Osteoblast (primary cell): ENCODE data around the gene PPP2R5B. TPM values are rescaled to one million over a fixed set of nuclear protein-coding genes. Genes with fewer than 3 reads are reported as not detected.

Experiments used
- DNase-seq: peaks from one replicate; pipeline ENCODE4 v3.0.0; 2011; ENCODE audit warnings: low spot score, mixed read lengths; ENCODE audit not compliant: insufficient read length; ENCODE audit errors: missing footprints
- H2AFZ ChIP-seq: 2 replicates; pipeline ENCODE4 v1.6.0; 2011; ENCODE audit warnings: mild to moderate bottlenecking, low read length
- H3K27ac ChIP-seq: 2 replicates; pipeline ENCODE4 v1.5.1; 2011; ENCODE audit warnings: mild to moderate bottlenecking, low read depth, low read length, moderate library complexity
- H3K27me3 ChIP-seq: 2 replicates; pipeline ENCODE4 v1.6.0; 2012; ENCODE audit warnings: mild to moderate bottlenecking, control low read depth, inconsistent platforms, low read length, moderate library complexity; ENCODE audit not compliant: insufficient read depth
- H3K36me3 ChIP-seq: 2 replicates; pipeline ENCODE4 v1.5.1; 2011; ENCODE audit warnings: mild to moderate bottlenecking, low read length, control low read depth, moderate library complexity; ENCODE audit not compliant: insufficient read depth
- H3K4me1 ChIP-seq: 2 replicates; pipeline ENCODE4 v1.5.1; 2011; ENCODE audit warnings: mild to moderate bottlenecking, low read length, control low read depth, moderate library complexity; ENCODE audit not compliant: insufficient read depth
- H3K4me2 ChIP-seq: 2 replicates; pipeline ENCODE4 v1.6.0; 2011; ENCODE audit warnings: mild to moderate bottlenecking, low read length; ENCODE audit not compliant: insufficient read depth
- H3K4me3 ChIP-seq: fragments of 200-600 bp; sonication (generic); 3 replicates; pipeline ENCODE4 v1.5.1; 2012; ENCODE audit warnings: mild to moderate bottlenecking, low read length, inconsistent platforms; ENCODE audit not compliant: insufficient read depth
- H3K79me2 ChIP-seq: 2 replicates; pipeline ENCODE4 v1.6.0; 2012; ENCODE audit warnings: mild to moderate bottlenecking, low read length, control low read depth, inconsistent platforms; ENCODE audit not compliant: insufficient read depth
- H3K9me3 ChIP-seq: 2 replicates; pipeline ENCODE4 v1.5.1; 2011; ENCODE audit warnings: low read depth, low read length, control low read depth
- H4K20me1 ChIP-seq: 2 replicates; pipeline ENCODE4 v1.6.0; 2012; ENCODE audit warnings: mild to moderate bottlenecking, low read length, control low read depth; ENCODE audit not compliant: insufficient read depth
- CTCF ChIP-seq: IDR thresholded peaks from 2 replicates; pipeline ENCODE4 v1.5.1; 2011; ENCODE audit warnings: mild to moderate bottlenecking, low read depth, low read length, moderate library complexity; ENCODE audit errors: extremely low read depth
- total RNA-seq: library from RNA; depleted of rRNA; stranded (reverse); fragments of >200 nt; gene quantifications from 2 replicates; pipeline ENCODE4 v1.2.3, GENCODE V29; 2012

PPP2R5B gene
- total RNA-seq, 1 donor: 6.2 TPM

- Histone ChIP-seq H3K27ac (peak within 1 kb of the TSS; percentile 70), H3K36me3 (peaks cover 4% of the 10 kb centered on the region), H3K9me3 (no peaks in the 10 kb centered on the region), H3K4me2 (peak within 1 kb of the TSS; percentile 99), H3K79me2 (peaks cover 22% of the 10 kb centered on the region), H4K20me1 (no peaks in the 10 kb centered on the region), H2AFZ (peak within 1 kb of the TSS; percentile 81), H3K4me3 (peak within 1 kb of the TSS; percentile 75), H3K4me1 (peaks cover 21% of the 10 kb centered on the region), H3K27me3 (no peaks in the 10 kb centered on the region)
- TF ChIP-seq CTCF: no peak
- peak; percentile 100 for DNase-seq
Measured at GRCh38 chr11:64916775-64917662, 7.5 kb upstream of the PPP2R5B start, which contains the start of gene ATG2A. ATG2A (minus strand) TSS chr11:64917209; CDS start chr11:64917135, 74 bp downstream.

GRCh38 chr11:64917663-64917995 lies 6.9 kb upstream of the PPP2R5B start:
- Histone ChIP-seq H3K27ac (peak overlapping the region; percentile 70), H3K36me3 (no peaks in the 10 kb centered on the region), H3K27me3 (no peaks in the 10 kb centered on the region), H2AFZ (peak overlapping the region; percentile 81), H3K9me3 (no peaks in the 10 kb centered on the region), H4K20me1 (no peaks in the 10 kb centered on the region), H3K79me2 (peaks cover 22% of the 10 kb centered on the region), H3K4me3 (peak overlapping the region; percentile 75), H3K4me2 (peak overlapping the region; percentile 94), H3K4me1 (peaks cover 21% of the 10 kb centered on the region)
- peak; percentile 77 for DNase-seq
- TF ChIP-seq CTCF: no peak

GRCh38 chr11:64918017-64918416 lies 6.5 kb upstream of the PPP2R5B start:
- Histone ChIP-seq H3K4me3 (peak overlapping the region; percentile 75), H3K27me3 (no peaks in the 10 kb centered on the region), H4K20me1 (no peaks in the 10 kb centered on the region), H2AFZ (peak overlapping the region; percentile 81), H3K9me3 (no peaks in the 10 kb centered on the region), H3K4me2 (peak overlapping the region; percentile 94), H3K27ac (peak overlapping the region; percentile 70), H3K36me3 (no peaks in the 10 kb centered on the region), H3K4me1 (peaks cover 21% of the 10 kb centered on the region), H3K79me2 (peaks cover 22% of the 10 kb centered on the region)
- peak; percentile 30 for TF ChIP-seq CTCF
- peak; percentile 85 for DNase-seq

GRCh38 chr11:64919627-64920026 lies 4.9 kb upstream of the PPP2R5B start:
- Histone ChIP-seq H3K27me3 (no peaks in the 10 kb centered on the region), H3K4me2 (no peak overlapping the region), H3K27ac (no peak overlapping the region), H3K4me1 (peaks cover 30% of the 10 kb centered on the region), H3K36me3 (no peaks in the 10 kb centered on the region), H4K20me1 (no peaks in the 10 kb centered on the region), H3K4me3 (no peak overlapping the region), H3K9me3 (no peaks in the 10 kb centered on the region), H2AFZ (no peak overlapping the region), H3K79me2 (peaks cover 23% of the 10 kb centered on the region)
- TF ChIP-seq CTCF: no peak
- no peak for DNase-seq
